GM18907 (cell line): ENCODE data around the gene STPG3.
A peak's percentile ranks its signal among the peaks of the same experiment; 100 is the strongest.

Source experiments
- ATAC-seq: cut with Tn5 transposase; IDR thresholded peaks from one replicate; pipeline ENCODE4 v1.9.1; 2021; ENCODE audit warnings: mild to moderate bottlenecking, moderate library complexity; ENCODE audit not compliant: unreplicated experiment

The STPG3 gene

DNA sequence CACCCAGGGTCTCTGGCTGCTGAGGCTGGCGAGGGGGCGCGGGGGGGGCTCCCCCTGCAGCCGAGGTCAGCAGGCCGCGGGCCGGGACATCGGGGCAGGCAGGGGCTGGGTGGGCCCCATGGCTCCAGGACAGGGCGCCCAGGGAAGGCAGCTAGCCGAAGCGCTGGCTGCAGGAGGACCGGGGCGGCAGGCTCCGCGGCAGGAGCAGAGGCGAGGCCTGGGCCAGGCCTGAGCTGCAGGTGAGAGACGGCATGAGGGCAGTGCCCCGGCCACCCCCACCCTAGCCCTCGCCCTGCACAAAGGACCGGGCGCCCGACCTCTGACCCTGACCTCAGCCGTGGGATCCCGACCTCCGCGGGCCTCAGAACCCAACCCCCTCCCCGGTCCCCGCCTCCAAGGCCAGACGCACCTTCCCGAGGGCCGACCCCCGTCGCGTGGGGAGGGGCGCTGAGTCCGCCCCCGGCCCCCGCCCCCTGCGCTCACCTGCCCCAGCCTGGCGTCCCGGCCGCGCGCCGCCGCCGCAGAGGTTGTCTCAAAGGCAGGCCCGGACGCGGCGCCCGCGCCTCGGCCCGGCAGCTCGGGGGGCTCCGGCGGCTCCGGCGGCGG, 29.5 kb upstream of the STPG3 start:
- ATAC-seq = no peak

DNA sequence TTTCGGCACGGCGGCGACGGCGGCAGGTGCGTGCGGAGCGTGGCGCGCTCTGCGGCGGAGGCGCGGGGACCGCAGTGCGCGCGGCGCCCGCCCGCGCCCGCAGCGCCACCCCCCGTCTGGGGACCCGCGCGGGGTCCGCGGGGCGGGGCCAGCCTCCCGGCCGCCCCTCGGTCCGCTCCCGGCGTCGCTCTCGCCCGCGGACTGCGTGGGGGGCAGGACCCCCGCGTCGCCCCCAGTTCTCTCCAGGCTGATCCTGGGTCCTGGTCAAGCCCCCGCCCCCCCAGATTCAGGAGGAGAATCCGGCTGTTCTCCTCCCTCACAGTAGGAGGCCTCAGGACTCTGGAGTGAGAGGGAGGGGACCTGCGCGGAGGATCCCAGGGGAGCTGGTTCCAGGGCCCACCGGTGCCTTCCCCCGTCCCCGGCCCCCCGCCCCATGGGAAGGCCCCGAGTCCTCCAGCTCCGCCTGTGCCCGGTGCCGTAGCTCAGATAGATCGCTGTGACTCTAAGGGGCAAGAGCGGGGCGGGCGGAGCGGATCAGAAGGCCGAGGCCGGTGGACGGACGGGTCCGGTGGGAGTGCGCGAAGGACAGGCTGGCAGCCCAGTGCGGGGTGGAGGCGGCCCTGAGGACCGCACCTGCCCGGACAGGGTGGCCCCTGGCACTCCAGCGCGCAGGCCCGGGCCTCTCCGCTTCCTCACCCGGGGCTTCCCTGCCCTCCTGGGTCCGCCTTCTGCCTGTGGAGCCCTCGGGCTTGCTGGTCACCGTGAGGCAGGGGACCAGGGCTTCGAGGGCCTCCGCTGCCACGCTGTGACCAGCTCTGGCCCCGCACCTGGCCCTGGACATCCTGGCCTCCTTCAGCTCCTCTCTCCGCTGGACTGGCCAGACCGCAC, 28.7 kb upstream of the STPG3 start, which contains the start of gene RNF208:
Gene RNF208 (minus strand): TSS at position 51 of the 888 bp plus-strand sequence. CDS start 1,028 bp downstream, outside the sequence.
- peak; percentile 6 for ATAC-seq

DNA sequence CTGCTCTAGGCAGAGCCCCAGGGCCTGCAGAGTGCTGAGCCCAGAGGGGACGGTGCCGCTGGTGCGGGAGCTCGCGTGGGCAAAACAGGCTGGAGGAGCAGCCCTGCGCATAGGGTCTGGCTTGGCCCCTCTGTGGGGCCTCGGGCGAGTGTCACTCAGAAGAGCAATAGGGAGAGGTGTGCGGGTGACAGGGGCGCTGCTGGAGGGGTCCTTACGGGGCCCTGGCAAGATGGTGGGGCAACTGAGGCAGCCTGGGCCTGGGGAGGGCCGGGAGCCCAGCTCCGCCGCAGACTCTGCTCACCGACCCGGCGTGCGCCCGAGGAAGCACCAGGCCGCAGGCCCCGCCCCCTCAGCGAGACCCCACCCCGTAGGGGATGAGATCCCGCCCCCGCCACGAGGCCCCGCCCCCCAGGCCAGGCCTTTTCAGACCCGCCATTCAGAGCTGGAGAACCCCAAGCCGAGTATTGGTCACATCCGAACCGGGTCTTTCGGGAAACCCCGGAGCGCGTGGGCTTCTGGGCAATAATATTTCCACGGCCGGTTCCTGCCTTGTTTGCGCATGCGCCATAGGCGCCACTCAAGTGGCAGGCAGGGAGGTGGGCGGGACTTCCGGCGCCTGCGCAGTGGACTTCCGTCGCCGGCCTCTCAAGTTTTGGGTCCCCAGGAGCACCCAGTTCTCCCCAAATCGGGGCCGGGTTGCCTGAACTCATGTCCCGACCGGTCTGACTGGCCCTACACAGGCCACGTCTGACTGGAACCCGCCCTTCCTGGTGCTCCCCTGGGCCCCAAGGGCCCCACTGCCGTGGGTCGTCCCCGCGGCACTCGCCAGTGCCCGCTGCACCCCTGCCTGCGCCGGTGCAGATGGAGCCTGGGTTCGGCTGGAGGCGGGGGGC, 27.8 kb upstream of the STPG3 start:
- peak; percentile 63 for ATAC-seq

DNA sequence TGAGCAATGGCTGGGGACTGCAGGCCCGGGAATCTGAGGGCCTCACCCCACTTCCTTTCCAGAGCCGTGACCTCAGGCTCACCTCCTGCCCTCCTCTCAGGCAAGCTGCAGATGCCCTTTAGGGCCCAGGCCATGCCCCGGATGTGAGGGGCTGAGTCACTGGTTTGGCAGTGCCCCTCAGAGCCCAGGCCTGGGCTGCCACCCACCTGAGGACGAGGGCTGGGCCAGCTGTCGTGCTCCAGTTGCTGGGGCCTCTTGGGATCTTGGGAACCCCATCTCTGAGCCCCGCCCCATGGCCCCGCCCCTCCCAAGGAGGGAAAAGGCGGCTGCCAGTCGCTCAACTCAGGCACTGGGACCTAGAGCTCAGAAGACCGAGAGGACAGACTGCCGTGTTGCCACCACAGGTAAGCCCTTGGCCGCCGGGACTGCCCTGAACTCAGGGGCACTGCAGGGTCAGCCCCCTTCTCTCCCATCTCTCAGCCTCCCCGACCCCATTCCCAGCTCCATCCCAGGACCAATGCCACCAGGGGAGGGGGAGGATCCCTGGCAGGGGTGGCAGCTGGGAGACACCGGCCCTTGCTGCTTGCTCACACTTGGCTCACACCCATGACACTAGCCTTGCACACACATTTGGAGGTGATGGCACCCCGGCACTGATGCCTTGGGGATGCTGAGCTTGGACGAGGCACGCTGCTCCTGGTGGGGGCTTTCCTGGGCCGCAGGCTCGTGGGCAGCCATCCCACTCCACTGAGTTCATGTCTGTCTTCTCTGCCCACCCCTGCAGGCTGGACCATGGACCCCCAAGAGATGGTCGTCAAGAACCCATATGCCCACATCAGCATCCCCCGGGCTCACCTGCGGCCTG, 26.0 kb upstream of the STPG3 start, which contains the start of gene CYSRT1:
Gene CYSRT1 (plus strand): TSS at position 345 of the 865 bp plus-strand sequence. CDS start 448 bp downstream, at position 793.
- no peak for ATAC-seq

DNA sequence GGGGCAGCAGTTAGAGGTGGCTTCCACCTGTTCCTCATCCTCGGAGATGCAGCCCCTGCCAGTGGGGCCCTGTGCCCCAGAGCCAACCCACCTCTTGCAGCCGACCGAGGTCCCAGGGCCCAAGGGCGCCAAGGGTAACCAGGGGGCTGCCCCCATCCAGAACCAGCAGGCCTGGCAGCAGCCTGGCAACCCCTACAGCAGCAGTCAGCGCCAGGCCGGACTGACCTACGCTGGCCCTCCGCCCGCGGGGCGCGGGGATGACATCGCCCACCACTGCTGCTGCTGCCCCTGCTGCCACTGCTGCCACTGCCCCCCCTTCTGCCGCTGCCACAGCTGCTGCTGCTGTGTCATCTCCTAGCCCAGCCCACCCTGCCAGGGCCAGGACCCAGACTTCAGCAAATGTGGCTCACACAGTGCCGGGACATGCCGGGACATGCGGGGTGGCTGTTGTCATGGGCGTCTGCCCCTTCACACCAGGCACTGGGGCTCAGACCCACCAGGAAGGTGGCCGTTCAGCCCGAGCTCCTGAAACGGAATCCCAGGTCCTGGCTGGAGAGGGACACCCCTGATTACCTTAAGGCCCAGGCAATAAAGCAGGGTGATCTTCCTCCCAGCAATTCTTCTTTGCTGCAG, 25.3 kb upstream of the STPG3 start:
- no peak for ATAC-seq

DNA sequence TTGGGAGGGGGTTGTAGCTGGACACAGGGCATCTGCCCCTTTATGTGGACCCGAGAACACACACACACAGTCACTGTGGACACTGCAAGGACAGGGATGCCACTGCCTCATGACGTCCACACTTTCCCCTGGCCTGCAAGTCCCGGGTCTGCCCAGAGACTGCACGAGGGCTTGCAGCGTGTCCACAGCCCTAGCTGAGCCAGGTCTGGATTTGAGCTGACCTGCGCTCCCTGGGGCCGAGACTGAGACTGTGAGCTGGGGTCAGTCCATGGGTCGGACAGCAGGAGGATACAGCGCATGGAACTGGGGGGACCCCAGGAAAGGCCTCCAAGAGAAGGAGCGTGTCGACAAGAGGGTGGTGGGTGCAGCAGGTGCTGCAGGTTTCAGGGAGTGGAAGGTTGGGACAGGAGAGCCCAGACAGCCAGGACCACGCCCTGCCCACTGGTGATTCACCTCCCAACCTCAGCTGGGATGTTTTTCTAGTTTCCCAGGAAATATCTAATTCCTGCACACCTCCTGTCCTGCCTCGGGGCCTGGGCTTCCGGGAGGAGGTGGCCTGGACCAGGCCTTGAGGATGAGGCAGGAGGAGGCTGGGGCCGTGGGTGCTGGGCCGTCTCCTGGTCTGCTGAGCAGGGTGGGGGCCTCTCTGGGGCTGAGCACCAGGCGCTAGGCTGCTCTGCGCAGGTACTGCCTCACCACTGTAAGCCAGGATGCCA, 24.6 kb upstream of the STPG3 start:
- no peak for ATAC-seq

DNA sequence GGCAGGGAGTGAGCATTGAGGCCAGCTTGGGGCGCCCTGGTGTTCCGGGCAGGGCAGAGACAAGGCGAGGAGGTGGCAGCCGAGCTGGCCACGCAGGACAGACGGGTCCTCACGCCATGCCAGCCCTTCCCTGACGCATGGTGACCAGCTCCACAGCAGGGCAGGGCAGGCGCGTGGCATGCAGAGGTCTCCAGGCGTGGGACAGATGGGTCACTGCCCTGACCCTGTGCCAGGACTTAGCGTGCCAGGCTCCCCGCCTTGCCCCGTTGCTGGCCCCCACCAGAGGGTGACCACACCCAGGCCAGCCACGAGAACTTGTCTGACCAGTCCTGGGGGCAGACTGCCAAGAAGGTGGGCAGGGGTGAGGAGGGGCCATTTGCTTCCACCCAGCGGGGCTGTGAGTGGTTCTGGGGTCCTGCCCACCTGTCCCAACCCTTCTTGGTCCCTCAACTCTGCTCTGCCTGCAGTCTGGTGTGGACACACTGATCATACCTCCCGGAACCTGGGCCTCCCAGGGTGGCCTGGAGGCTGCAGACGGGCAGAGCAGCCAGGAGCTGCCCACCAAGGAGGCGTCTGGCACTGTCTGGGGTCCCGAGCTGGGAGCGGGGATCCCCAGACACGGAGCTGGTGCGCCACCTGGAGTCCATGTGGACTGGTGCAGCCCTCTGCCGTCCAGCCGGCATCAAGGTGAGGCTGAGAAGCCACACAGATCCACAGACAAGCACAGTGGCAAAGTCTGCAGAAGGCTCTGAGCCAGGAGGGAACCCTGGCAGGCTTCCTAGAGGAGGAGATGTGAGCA, 23.8 kb upstream of the STPG3 start, which contains the start of gene RNF224:
Gene RNF224 (plus strand): TSS at position 449 of the 799 bp plus-strand sequence. CDS start 834 bp downstream, outside the sequence.
- no peak for ATAC-seq

DNA sequence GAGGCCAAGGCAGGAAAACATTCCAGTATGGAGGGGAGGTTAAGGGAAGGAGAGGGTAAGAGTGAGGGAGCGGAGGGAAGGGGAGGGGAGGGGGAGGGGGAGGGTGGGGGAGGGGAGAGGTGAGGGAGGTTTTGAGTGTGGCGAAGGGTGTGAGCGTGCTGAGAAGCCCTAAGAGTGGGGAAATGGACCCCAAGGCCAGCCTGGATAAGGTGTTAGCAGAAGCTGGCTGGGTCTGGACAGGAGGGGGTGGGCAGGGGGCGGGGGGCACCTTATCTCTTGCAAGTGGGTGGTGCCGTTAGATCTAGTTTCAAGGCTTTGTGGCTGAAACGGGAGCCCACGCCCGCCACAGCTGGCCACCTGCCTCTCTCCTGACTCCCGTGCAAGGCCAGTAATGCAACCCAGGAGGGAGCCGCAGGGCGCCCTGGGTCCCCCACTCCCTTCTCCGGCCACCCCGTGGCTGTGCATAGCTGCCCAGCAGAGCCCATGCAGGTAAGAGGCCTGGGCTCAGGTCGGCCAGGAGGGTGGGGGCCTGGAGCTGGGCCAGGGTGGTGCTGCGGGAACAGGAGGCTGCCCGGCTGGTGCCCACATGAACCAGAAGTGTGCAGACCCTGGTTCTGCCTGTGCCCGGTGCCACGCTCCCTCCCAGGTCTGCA, 23.1 kb upstream of the STPG3 start:
- no peak for ATAC-seq

DNA sequence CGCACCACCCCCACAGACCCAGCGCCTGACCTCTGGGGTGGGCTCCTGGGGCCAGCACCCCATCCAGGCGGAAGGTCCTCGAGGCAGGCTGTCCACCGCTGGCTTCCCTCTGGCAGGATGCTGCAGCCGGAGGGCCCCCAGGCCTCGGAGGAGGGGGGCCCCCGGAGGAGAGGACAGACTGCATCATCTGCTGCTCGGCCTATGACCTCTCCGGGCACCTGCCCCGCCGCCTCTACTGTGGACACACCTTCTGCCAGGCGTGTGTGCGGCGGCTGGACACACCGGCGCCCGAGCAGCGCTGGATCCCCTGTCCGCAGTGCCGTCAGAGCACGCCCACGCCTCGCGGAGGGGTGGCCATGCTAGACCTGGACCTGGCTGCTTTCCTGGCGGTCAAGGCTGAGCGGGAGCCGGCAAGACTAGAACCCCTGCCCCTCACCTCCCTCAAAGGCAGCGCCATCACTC, 22.5 kb upstream of the STPG3 start:
- ATAC-seq = no peak

DNA sequence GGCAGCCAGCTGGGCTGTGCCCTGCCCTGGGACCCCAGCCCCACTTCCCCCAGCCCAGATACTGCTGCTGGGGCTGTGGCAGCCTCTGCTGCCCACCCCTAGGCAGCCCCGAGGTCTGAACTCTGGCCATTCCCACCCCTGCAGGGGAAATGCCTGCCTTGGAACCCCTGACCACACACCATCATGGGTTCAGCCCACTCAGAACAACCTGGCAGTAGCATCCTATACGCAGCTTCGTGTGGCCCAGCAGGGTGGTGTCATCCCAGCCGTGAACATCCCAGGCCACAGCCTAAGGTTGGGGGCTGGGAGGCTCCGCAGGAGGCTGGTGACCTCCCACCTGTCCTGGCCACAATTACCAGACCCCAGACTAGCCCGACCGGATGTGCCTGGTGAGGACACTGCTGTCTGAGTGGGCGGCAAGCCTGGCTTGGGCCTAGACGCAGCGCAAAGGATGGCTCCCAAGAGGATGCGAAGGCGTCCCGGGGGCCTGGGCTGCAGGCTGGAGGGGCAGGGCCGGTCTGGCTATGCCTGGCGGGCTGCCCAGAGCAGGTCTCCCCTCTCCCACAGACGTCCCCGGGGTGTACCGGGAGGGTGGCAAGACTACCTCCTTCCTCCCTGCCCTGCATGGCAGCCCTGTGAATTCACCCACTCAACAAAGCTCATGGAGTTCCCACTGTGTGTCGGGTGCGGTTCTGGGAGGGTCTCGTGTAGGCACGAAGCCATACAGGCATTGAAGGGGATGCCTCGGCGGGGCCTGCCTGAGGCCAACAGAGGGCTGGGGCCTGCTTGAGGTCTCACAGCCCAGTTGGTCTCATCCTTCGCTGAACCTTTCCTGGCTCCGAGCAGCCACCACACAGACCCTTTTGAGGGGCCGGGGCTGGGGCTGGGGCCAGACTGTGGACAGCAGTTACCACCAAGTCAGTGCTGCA, 21.9 kb upstream of the STPG3 start:
- no peak for ATAC-seq

DNA sequence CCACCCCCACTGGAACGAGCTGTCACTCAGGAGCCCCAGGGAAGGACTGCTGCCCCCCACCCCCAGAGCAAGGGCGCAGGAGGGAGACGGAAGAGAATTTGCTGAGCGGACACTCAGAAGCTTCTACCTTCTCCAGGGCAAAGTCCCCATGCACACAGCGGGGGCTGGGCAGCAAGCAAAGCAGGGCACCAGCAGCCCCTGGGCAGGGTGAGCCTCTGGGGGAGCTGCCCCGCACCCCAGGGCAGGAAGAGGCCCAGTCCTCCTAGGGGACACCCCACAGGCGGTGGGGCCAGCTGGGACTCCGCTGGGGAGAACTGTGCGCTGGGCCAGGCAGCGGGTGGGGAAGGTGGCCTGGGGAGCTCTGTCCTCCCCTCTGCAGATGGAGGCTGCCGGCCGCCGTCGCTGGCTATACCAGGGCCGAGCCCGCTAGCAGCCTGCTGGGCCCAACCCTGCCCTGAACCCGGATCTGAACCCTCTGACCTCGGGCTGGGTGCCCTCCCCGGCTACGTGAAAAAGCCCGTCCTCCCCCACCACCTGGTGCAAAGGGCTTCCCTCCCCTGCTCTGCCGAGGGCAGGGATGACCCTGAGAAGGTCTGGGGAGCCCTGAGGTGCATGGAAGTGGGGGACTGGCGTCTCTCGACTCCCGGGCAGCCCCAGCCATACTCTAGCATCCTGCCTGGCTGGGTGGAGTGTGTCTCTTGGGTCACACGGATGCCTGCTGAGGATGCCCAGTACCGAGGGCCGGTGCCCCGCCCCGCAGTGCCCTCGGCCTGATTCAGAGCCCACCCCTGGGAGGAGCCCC, 21.0 kb upstream of the STPG3 start:
- no peak for ATAC-seq

DNA sequence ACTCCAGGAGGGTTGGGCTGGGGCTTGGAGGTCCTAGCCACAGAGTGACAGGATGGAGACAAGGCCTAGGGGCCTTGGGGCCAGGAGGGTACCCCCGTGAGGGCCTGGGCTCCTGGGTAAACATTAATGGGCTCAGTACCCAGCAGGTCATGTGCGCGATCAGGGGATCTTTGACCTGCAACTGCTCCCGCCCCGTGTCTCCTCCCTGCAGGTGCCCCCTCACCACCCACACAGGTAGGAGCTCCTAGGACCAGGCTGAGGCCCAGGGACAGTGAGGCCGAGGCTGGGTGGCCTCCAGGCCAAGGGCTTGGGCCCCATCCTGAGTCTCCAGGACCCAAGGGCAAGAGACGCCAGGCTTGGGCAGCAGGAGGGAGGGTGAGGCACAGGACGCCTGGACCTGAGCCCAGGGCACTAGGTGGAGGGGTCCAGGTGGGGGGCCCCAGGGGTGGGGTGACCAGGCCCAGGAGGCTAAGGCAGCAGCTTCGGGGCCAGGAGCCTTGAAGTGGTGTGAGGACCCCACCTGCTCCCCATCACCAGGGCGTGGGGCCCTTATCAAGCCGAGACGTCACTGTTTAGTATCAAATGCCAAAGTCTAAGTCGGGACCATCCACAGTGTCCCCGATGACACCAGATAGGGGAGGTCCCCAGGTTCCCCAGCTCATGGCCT, 20.2 kb upstream of the STPG3 start, which contains the start of gene SLC34A3:
Gene SLC34A3 (plus strand): TSS at position 197 of the 667 bp plus-strand sequence. CDS start 802 bp downstream, outside the sequence.
- no peak for ATAC-seq

DNA sequence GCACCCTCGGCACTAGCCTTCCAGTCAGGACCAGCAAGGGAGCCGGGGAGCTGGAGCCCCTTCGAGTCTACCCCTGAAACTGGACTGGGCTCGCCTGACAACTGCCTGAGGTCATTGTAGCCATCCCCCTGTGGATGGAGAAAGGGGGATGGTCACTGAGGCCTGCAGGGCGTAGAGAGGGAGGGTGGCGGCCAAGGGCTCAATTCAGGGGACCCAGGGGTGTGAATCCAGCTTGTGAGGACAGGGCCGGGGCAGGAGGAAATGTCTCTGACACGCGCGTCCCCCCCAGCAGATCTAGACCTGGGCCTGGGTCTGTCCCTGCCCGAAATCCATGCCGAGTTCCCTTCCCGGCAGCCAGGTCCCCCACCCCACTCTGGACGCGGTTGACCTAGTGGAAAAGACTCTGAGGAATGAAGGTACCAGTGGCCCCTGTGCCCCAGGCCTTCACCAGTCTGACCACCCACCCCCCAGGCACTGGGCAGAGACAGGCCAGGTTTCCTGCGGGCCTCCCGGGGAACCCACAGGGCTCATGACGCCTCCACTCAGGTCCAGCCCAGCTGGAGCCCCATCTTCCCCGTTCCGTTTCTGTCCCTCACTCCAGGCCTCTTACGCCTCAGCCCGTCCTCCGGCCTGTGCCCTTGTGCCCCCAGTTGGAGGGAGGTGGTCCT, 19.6 kb upstream of the STPG3 start:
- ATAC-seq = no peak

DNA sequence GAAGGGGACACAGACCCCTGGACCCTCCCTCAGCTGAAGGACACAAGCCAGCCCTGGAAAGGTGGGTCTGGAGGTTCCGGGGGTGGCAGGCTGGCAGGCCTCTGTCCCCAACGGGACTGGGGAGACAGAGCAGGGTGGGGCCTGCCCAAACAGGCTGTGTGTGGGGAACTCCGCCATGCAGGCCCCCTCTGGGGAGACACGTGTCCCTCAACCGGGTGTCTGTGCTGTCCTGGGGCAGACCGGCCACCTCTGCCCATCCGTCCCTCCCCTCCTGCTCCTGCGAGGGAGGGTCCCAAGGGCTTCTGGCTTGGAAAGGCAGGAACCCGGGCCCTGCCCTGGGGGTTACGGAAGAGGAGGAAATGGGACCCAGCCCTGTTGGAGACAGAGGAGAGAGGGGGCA, 19.0 kb upstream of the STPG3 start:
- no peak for ATAC-seq
